ENCODE results near the gene MPHOSPH9. TPM values are rescaled to one million over a fixed set of nuclear protein-coding genes. Genes with fewer than 3 reads are reported as not detected.

Gene MPHOSPH9
- total and polyA plus RNA-seq, 2 donors (not counting 3 experiments of a cell fraction or from before 2014, with no cell fraction given) = 7.8 to 42.4 TPM

- dilution Hi-C loops (cut with MboI; ENCODE audit: extremely low pct_ligation_motif_present, low sequenced_read_pairs) (no loop called here), intact Hi-C loops (cut with micrococcal nuclease) (loop anchor here (1.0 to 2.0 kb wide), 2 partner anchors 94 to 330 kb away; partner anchors contain the start of gene SBNO1)
- no TSS peak for BruUV-seq (replicated peaks)
- peaks cover 26% of the 10 kb centered on the region for H3K4me1 ChIP-seq (ENCODE audit: control insufficient read depth, extremely low read depth, insufficient read depth, low read length)
- peak overlapping the region; percentile 83 for H3K27ac ChIP-seq (ENCODE audit: insufficient read depth, low read depth, low read length)
- DNase-seq (ENCODE audit: low read depth, low spot score) = no peak
- peak overlapping the region; percentile 93 for H3K9ac ChIP-seq (replicated peaks; ENCODE audit: extremely low read depth, insufficient read depth, low read length)
- no peaks in the 10 kb centered on the region for H3K9me3 ChIP-seq (replicated peaks; ENCODE audit: control insufficient read depth, insufficient read depth, low read length)
- ChIA-PET CTCF (interaction anchor here (1.6 kb wide), 2 partner anchors 313 to 348 kb away, joined by 5 to 6 read pairs; partner anchors contain the start of gene TMED2), POLR2A (interaction anchor here (1.3 kb wide), 1 partner anchor 38 kb away, joined by 3 read pairs; the partner anchor contains the start of genes MPHOSPH9 and MTRFR)
- no peak overlapping the region for H2AFZ ChIP-seq (ENCODE audit: low read depth, low read length)
- no peaks in the 10 kb centered on the region for H4K20me1 ChIP-seq (replicated peaks; ENCODE audit: control insufficient read depth, extremely low read depth, insufficient read depth, low read length)
- H3K79me2 ChIP-seq (ENCODE audit: control insufficient read depth, insufficient read depth, low read length) = peaks cover 46% of the 10 kb centered on the region
- no peak overlapping the region for H3K4me2 ChIP-seq (ENCODE audit: insufficient read depth, low read length)
- H3K36me3 ChIP-seq (ENCODE audit: control insufficient read depth in 2 of 2, extremely low read depth in 1 of 2, insufficient read depth in 2 of 2, low read length in 2 of 2) = peaks cover 0 to 12% of the 10 kb centered on the region in 2 experiments
- FAIRE-seq = no peak
- H3K4me3 ChIP-seq (replicated peaks in 1 of 3; ENCODE audit: insufficient read depth in 1 of 3, low read depth in 1 of 3, low read length in 3 of 3) = peak overlapping the region; percentile 32 to 90 (median 87)
- H3K9me1 ChIP-seq (replicated peaks; ENCODE audit: control insufficient read depth, extremely low read depth, insufficient read depth, low read length) = no peaks in the 10 kb centered on the region
- no peaks in the 10 kb centered on the region for H3K27me3 ChIP-seq (ENCODE audit: control insufficient read depth in 2 of 2, insufficient read depth in 2 of 2, low read length in 2 of 2)
- TF ChIP-seq MAX (IDR thresholded peaks at IDR 0.05; ENCODE audit: insufficient read depth, insufficient read length) = no peak
- TF ChIP-seq, protein P1, sequence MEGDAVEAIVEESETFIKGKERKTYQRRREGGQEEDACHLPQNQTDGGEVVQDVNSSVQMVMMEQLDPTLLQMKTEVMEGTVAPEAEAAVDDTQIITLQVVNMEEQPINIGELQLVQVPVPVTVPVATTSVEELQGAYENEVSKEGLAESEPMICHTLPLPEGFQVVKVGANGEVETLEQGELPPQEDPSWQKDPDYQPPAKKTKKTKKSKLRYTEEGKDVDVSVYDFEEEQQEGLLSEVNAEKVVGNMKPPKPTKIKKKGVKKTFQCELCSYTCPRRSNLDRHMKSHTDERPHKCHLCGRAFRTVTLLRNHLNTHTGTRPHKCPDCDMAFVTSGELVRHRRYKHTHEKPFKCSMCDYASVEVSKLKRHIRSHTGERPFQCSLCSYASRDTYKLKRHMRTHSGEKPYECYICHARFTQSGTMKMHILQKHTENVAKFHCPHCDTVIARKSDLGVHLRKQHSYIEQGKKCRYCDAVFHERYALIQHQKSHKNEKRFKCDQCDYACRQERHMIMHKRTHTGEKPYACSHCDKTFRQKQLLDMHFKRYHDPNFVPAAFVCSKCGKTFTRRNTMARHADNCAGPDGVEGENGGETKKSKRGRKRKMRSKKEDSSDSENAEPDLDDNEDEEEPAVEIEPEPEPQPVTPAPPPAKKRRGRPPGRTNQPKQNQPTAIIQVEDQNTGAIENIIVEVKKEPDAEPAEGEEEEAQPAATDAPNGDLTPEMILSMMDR (IDR thresholded peaks at IDR 0.05; ENCODE audit: extremely low read depth in 1 of 2, insufficient read depth in 1 of 2, low read depth in 1 of 2, low read length in 2 of 2) = peak; percentile 42 to 57
These were observed 38.2 kb upstream of the MPHOSPH9 start for GRCh38 chr12:123271001-123271668.
